Mammary epithelial cell (primary cell): Measurements from ENCODE around the gene SLC19A2.

Source experiments
- EZH2 ChIP-seq: IDR thresholded peaks from 2 replicates; pipeline ENCODE4 v1.6.1; 2012; ENCODE audit warnings: low read length, inconsistent platforms, borderline replicate concordance
- TF ChIP-seq, protein P1 (sequence below), 2 donors: IDR thresholded peaks in 1 of 2; conservative IDR thresholded peaks in 1 of 2; 2 replicates each; pipeline ENCODE4 v1.5.1; 2011 to 2012; ENCODE audit warnings: inconsistent platforms in 2 of 2, low read length in 2 of 2, mild to moderate bottlenecking in 2 of 2, control low read depth in 1 of 2, low read depth in 1 of 2; ENCODE audit not compliant: insufficient read depth in 1 of 2; ENCODE audit errors: extremely low read depth in 1 of 2

DNA sequence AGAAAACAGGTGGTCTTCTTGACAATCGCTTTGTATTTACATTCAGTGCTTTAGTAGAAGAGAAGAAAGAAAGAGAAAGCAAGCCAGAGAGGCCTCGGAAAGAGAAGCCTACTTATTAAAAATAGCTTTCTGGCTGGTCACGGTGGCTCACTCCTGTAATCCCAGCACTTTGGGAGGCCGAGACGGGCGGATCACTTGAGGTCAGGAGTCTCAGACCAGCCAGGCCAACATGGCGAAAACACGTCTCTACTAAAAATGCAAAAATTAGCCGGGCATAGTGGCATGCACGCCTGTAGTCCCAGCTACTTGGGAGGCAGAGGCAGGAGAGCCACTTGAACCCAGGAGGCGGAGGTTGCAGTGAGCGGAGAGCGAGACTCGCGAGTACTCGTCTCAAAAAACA is 1.8 kb upstream of the SLC19A2 start:
- TF ChIP-seq, protein P1, sequence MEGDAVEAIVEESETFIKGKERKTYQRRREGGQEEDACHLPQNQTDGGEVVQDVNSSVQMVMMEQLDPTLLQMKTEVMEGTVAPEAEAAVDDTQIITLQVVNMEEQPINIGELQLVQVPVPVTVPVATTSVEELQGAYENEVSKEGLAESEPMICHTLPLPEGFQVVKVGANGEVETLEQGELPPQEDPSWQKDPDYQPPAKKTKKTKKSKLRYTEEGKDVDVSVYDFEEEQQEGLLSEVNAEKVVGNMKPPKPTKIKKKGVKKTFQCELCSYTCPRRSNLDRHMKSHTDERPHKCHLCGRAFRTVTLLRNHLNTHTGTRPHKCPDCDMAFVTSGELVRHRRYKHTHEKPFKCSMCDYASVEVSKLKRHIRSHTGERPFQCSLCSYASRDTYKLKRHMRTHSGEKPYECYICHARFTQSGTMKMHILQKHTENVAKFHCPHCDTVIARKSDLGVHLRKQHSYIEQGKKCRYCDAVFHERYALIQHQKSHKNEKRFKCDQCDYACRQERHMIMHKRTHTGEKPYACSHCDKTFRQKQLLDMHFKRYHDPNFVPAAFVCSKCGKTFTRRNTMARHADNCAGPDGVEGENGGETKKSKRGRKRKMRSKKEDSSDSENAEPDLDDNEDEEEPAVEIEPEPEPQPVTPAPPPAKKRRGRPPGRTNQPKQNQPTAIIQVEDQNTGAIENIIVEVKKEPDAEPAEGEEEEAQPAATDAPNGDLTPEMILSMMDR (conservative IDR thresholded peaks at IDR 0.05 in 1 of 2, IDR thresholded peaks at IDR 0.05 in 1 of 2; ENCODE audit: extremely low read depth in 1 of 2, insufficient read depth in 1 of 2, low read depth in 1 of 2, low read length in 2 of 2): no peak
- no peak for TF ChIP-seq EZH2
